CD4-positive, alpha-beta T cell treated with Interleukin-10 for 1 hour (primary cell): ENCODE data around the gene FAM98B.
"Not testable (repeated sequence)": the region's sequence is repeated elsewhere in the genome, so short reads cannot be mapped to it uniquely, and the experiment has no call there.

ENCODE experiments used
- DNase-seq: peaks from one replicate; pipeline ENCODE4 v3.0.0-alpha.2; 2020

Gene FAM98B

GRCh38 chr15:38453971-38454695 lies at the start of gene FAM98B:
FAM98B (plus strand) TSS chr15:38454127; CDS start chr15:38454162, 35 bp downstream.
- peak; percentile 91 for DNase-seq

- no peak for DNase-seq
Observed at GRCh38 chr15:38406436-38406835, 47.5 kb upstream of the FAM98B start.

GRCh38 chr15:38408576-38408975 lies 45.4 kb upstream of the FAM98B start:
- no peak for DNase-seq

DNA sequence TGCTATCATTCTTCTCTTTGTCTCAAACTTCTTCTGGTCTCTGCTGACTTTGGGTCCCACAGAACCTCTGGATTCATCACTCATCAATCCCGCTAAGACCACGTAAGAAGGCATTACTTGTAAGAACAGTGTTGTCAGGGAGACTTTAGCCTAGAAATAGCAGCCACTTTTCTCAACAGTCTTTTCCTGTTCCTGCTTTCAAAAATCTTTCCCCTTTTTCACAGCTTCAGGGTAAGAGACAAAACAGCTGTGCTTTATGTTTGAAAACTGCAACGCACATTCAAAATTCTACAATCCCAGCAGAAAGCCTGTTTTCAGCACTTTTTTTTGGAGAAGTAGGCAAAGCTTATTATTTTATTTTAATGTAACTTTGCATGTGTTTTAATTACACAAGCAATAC lies 42.0 kb upstream of the FAM98B start:
- DNase-seq: no peak

- DNase-seq: no peak
Observed at GRCh38 chr15:38412466-38412865, 41.5 kb upstream of the FAM98B start.

DNA sequence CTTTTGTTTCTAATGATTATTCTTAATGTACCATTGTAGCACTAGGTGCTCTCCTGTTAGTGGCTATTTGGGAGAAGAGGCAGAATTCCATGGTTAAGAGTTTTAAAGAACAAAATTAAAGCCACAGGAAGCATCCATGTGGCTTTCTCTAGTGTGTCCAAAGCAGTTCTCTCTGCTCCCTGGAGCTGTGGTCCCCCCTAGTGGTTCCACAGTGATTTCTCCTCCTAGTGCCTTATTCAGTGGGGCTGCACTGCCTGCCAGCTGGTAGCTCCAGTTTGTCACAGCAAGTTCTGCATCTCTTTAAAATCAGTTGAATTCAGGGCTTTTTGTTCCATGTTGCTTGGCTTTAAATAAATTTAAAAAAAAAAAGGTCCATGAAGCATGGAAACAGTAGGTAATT lies 39.6 kb upstream of the FAM98B start:
- no peak for DNase-seq

DNA sequence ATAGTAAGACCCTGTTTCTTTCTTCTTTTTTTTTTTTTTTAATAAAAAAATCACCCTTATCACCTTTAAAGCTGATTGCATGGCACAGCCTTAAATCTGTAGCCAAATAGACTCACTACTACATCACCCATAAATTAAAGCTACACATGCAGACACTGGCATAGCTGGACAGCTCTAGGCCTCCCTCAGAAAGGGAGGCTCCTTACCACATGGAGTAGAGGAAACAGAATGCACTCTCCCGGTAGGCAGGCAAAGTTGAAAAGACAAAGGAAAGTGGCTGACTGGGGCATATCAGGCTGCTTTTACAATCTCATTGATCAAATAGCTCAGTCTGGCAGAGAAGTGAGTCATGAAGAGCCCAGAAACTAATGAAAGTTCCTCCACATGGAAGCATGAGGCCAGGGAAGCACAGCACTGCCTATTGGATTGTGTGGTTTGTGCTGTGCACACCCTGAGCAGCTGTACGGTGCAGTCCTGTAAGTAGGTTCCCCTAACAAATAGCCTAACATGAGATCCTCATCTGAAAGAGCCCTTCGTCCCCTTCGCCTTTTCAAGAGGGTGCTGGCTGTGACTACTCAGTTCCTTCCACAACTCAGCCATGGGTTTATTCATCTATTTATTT lies 32.7 kb upstream of the FAM98B start:
- DNase-seq: no peak

DNA sequence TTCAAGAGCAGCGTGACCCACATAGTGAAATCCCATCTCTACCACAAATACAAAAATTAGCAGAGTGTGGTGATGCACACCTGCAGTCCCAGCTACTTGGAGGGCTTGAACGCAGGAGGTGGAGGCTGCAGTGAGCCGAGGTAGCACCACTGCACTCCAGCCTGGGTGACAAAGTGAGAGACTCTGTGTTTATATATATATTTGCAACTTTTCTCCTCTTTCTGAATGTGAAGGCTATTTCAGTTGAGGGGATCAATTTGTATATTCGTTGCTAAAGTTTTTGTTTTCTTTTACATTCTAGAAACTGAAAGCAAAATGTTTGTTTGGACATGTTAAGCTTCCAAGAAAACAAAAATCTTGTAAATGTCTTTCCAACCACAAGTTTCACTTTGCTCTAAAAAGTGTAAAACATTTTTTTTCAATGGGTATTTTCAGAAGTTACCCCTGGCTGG lies 29.8 kb upstream of the FAM98B start:
- no peak for DNase-seq

DNA sequence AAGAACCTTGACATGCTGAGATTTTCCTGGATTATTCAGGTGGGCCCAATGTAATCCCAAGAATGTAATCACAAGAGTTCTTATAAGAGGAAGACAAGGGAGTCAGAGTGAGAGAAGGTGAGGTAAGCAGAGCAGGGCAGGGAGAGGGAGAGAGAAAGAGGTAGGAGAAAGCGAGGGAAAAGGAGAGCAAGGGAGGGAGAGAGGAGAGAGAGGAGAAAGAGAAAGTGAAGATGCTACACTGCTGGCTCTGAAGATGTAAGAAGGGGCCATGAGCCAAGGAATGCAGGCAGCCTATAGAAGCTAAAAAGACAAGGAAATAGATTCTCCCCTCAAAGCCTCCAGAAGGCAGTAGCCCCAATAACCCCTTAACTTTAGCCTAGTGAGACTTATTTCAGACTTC lies 28.7 kb upstream of the FAM98B start:
- DNase-seq: no peak

- no peak for DNase-seq
Observed at GRCh38 chr15:38427380-38427779, 26.5 kb upstream of the FAM98B start.

DNA sequence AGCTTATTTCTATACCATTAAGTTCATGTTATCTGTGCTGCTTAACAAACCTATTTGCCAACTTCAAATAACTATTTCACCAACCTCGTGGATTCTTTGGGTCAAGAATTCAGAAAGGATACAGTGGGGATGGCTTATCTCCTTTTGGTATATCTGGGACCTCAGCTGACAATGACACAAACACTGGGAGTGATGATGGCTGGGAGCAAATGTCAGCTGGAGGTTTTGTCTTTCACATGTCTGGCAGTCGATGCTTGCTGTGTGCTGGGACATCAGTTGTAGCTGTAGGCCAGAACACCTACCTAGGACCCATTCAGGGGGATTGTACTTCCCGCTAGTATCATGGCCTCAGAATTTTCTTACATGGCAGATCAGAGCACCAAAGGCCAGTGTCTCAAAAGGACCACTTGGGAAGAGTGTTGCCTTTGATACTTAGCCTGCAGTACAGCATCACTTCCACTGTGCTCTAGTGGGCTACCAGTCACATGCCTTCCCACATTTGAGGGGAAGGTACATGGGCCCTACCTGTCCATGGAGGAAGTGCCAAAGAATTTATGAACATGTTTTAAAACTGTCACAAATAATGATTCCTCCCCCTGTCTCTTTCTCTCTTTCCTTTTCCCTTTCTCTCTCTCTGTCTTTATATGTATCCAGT lies 23.7 kb upstream of the FAM98B start:
- no peak for DNase-seq

- DNase-seq: no peak
Observed at GRCh38 chr15:38436993-38437392, 16.9 kb upstream of the FAM98B start.

- not testable (repeated sequence) for DNase-seq
Observed at GRCh38 chr15:38437603-38438002, 16.3 kb upstream of the FAM98B start.

DNA sequence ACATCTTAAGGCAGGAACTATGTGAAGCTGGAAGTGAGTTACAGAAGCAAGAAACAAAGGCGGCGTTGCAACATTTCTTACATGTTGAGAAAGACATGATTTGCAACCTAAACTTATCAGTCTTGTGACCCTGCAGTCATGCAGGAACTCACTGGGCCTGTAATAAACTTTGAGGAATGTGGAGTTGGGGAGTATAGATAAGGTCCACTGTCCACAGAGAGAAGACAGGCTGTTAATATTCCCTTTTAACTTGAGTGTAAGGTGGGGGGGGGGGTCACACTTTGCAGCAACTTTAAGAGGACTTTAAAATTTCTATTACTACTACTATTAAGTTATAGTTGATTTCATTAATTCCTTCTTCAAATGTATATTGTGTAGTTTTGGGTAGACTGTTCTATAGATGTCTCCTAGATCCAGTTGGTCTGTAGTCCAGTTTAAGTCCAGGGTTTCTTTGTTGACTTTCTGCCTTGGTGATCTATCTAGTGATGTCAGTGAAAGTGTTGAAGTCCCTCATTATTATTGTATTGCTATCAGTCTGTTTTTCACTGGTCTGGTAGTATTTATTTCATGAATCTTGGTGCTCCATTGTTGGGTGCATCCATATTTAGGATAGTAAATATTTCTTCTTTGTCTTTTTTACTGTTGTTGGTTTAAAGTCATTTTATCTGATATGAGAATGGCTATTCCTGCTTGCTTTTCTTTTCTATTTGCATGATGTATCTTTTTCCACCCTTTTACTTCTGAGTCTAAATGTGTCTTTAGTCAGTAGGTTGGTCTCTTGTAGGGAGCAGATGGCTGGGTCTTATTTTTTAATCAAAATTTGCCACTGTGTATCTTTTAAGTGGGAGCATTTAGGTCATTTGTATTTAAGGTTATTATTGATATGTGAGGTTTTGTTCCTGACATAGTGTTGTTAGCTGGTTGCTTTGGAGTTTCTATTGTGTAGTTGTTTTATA lies 15.6 kb upstream of the FAM98B start:
- no peak for DNase-seq

- peak; percentile 73 for DNase-seq
Observed at GRCh38 chr15:38440353-38441129, 13.4 kb upstream of the FAM98B start.

DNA sequence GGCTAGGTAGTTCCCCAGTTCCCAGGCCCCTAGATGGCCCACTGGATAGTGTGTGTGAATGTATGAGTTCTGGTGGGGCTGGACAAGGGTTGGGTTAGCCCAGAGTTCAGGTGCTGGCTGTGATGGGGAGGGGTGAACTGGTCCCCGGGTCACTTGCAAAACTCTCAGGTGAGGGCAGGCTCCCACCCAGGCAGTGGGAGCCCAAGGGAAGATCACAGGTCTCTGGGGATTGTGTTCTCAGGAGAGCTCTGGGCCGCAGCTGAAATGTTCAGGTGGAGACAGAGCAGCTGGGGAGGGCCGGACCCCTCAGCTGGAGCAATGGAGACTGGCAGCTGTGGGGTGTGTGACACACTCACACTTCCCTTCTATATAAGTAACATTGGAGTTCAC lies 12.8 kb upstream of the FAM98B start:
- DNase-seq: no peak

- no peak for DNase-seq
Observed at GRCh38 chr15:38454696-38455090, 766 bp downstream of the FAM98B start.

GRCh38 chr15:38455092-38455491 lies 1.2 kb downstream of the FAM98B start:
- DNase-seq: no peak

DNA sequence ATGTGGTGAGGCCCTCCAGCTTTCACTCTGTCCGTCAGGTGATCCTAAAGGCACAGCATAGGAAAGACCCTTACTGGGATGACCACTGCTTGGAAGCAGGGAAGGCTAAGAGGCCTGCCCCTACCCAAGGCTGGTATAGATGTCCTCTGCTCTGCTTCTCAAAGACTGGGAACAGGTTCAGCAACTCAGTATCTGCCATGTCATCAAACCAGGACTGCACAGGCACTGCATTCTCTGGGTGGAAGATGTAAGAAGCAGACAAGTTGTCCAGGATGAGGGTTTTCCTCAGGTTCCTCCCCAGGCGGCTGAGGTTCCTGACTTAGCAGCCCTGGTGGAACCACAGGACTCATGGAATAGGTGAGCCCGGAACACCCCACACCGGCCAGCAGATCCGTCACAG lies 4.7 kb downstream of the FAM98B start:
- DNase-seq: no peak

DNA sequence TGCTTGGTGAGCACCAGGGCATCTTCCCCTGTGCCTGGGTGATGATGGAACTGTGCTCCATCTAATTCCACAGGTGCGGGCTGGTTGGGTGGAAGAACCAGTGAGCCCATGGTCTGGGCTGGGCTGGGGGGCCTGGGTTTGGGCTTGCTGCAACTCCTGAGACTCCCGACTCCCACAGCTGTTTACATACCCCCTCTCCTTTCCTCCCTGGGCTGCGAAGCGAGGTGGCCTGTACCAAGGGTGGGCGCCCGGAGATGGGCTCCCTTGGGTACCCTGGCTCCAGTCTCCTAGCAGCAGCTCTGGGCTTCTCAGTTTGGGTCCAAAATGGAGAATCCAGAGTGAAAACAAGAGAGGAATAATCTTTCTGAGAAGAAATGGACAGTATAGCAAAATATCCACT lies 5.6 kb downstream of the FAM98B start:
- no peak for DNase-seq

GRCh38 chr15:38460543-38460942 lies 6.6 kb downstream of the FAM98B start:
- no peak for DNase-seq
